ENCODE measurements around the gene FBN2.
"Not testable (repeated sequence)": the region's sequence is repeated elsewhere in the genome, so short reads cannot be mapped to it uniquely, and the experiment has no call there.

The FBN2 gene

GRCh38 chr5:128475693-128476092 lies 62.4 kb downstream of the FBN2 start:
- DNase-seq: no peak

- no peak for DNase-seq
Observed at GRCh38 chr5:128472919-128473318, 65.1 kb downstream of the FBN2 start.

GRCh38 chr5:128472036-128472435 lies 66.0 kb downstream of the FBN2 start:
- DNase-seq: no peak

- DNase-seq: no peak
Observed at GRCh38 chr5:128470663-128471062, 67.4 kb downstream of the FBN2 start.

DNA sequence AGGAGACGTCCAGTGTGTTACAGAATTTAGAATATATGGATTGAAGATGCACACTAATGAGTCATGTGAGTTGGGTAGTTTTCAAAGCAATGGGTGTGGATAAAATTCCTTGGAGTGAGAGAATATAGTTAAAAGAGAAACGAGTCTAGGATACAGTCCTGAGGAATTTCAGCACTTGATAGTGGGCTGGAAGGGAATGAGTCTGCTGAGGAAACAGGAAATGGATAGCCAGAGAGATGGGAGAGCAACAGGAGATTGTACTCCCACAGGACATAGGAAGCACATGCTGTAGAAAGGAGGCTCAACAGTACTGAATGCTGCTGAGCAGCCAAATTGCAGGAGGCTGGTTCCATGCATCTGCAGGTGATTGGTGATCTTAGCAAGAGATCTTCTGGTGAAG lies 68.1 kb downstream of the FBN2 start:
- no peak for DNase-seq

- DNase-seq: no peak
Observed at GRCh38 chr5:128466980-128467379, 71.1 kb downstream of the FBN2 start.

DNA sequence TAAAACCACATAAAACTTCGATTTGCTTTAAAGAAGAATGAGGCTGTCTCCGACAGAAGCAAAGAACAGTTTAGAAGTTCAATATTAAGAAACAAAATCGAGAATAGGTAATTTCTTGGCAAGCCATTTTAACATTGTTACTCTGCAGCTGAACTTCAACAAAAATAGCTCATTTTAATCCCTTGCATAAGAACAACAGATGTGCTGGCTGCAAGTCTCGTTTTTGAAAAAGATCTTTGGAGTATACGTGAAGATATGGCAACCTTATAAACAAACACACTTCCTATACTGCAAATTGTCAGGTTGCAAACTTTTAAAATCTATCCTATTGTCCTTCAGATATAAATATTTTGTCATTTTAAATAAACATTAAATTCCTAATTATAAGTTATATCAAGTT lies 71.5 kb downstream of the FBN2 start:
- DNase-seq: no peak

DNA sequence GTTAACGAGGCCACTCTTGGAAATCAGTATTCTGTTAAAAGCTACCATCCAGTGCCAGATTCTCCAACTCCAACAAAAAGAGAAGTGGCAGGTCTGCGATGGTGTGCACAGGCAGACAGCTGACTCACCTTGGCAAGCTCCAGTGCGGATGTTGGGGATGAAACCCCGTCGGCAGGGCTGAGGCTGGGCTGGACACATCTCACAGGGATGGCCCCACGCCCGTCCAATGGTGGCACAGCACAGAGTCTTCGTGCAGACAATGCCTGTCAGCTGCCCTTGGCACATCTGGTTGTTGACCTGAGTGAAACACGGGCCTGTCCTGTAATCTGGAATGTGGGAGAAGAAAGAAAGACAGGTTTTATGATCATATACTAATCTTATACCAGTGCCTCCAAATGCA lies 73.4 kb downstream of the FBN2 start:
- DNase-seq: no peak

DNA sequence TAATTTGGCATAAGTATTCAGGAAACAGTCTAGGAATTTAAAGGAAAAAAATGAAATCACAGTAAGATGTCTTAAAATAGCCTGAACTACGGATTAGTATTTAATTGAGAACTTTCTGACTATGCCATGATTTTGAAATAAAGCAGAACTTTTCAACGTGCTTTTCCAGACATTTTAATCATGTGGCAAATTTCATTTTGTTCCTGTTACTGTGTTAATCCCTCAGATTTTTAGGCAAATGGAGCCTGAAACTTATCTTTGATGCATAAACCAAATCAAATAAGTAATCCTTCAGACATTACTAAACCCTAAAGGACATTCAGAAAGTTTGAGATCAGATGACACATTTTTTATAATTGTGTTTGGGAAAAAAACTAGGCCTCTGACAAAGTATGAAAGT lies 75.7 kb downstream of the FBN2 start:
- no peak for DNase-seq

- DNase-seq: not testable (repeated sequence)
Observed at GRCh38 chr5:128457147-128457915, 80.7 kb downstream of the FBN2 start.

- DNase-seq: no peak
Observed at GRCh38 chr5:128455841-128456361, 82.1 kb downstream of the FBN2 start.

DNA sequence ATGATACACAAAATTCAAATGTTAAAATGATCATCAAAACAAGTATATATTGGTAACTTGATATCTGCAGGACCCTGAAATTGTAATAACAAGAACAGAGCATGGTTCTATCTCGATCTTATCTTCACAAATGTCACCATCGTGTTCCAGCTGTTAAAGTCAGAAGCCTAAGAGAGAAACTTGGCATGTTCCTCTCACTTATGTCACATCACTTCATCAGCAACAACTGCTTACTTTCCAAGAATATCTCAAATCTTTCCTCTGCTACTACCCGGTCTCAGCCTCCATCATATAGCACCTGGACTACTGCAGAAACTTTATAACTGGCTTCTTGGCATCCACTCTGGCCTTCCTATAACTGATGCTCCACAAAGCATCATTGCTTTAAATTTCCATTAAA lies 84.9 kb downstream of the FBN2 start:
- DNase-seq: no peak

GRCh38 chr5:128447224-128447623 lies 90.8 kb downstream of the FBN2 start:
- DNase-seq: not testable (repeated sequence)

DNA sequence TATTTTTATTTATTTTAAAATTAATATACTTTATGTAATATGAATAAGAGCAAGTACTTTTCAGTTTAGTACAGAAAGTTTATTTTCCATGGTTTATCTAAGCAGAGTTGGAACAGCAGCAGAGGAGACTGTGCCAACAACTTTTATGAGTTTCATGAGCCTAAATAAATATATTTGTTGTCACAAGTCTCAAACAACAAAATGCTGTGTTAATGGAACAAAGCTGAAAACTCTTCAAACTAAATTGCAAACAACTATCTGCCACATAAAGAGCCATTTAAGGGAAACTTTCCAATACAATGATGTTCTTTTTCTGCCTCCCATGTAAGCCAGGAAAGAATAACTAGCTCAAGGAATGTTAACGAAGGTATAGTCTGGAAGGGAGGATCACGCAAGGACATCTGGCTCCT lies 96.1 kb downstream of the FBN2 start:
- no peak for DNase-seq

- no peak for DNase-seq
Observed at GRCh38 chr5:128441165-128441564, 96.9 kb downstream of the FBN2 start.

GRCh38 chr5:128436749-128437188 lies 101.3 kb downstream of the FBN2 start:
- no peak for DNase-seq

- no peak for DNase-seq
Observed at GRCh38 chr5:128435861-128436260, 102.2 kb downstream of the FBN2 start.

GRCh38 chr5:128434993-128435392 lies 103.1 kb downstream of the FBN2 start:
- DNase-seq: no peak

DNA sequence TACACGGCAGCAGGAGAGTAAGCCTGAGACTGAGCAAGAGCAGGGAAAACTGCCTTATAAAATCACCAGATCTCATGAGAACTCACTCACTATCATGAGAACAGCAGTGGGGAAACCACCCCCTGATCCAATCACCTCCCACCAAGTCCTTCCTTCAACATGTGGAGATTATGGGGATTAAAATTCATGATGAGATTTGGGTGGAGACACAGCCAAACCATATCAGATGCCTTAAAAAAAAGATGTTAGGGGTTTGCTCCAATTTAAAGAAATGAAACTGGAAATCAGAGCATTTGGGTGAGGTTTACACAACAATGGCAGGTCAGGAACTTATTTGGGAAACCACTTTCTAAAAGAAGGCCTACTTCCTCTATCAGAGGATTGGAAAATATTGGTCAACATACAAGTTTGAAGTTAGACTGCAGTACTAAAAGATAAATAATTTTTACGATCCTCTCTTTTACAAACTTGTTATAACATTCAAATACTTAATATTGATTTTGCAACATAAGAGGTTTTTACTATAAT lies 105.1 kb downstream of the FBN2 start:
- DNase-seq: no peak

GRCh38 chr5:128427921-128428320 lies 110.1 kb downstream of the FBN2 start:
- DNase-seq: no peak

DNA sequence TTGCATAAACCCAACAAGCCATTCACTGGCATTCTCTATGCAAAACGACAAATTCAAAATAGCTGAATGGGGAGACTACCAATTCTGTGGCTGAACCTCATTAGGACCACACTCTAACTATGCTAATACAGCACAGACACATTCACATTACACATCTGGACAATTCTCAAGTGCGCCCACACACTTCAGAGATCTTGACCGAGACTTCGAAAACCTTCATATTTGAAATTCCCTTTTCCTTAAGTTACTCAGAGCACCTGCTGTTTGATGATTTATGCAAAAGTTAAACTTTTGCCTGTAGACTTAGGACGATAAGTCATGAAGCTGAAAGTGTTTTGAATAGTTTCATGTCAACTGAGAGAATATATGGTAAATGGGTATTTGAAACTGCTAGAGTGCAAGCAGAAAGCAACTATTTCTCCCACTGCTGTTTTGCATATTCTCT lies 111.9 kb downstream of the FBN2 start:
- DNase-seq: no peak

- no peak for DNase-seq
Observed at GRCh38 chr5:128424646-128425045, 113.4 kb downstream of the FBN2 start.

DNA sequence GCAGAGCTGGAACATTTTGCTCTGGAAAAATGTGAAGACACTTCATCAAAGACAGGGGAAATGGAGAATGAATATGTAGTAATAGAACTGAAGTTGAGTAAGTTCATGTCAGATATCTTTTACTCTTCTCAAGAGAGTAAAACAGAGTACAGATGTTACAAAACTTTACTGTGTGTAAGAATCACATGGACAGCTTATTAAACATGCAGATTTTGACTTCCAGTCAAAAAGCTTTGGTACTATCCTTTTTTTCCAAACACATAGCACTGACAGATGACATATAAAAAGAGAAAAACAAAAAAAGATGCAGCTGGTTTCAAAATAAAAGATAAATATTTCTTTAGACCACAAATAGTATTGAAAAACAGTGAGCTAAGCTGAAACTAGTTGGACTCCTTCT lies 115.4 kb downstream of the FBN2 start:
- no peak for DNase-seq

DNA sequence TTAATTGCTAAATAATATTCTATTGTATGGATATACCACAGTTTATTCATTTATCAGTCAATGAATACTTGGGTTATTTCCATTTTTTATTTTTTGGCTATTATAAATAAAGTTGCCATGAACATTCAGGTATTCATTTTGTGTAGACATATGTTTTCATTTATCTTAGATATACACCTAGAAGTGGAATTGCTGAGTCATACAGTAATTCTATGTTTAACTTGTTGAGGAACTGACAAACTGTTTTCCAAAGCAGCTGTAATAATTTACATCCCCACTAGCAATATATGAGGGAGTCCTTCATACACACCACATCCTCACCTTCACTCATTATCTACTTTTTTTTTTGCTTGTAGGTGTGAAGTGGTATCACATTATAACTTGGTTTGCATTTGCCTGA lies 123.6 kb downstream of the FBN2 start:
- no peak for DNase-seq

DNA sequence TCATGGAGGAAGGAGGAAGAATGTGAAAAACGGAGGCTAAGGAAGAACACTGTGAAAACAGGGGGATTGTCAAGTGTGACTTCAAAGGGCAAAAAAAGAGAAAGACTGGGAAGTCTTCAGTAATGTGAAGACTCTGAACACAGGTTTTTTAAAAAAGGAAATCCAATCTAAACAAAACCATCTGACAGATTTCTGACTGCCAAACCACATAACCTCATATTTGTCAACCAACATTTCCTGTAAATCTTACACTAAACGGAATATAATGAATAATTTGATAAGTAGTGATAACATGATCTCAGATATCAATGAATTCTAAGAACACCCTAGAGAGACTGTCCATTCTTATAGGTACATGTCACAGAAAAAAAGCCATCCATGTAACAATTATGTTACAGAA lies 124.7 kb downstream of the FBN2 start:
- no peak for DNase-seq

All from activated CD4-positive, alpha-beta T cell treated with anti-CD3 and anti-CD28 coated beads, Interleukin-2, amount 50 U/mL, for 1 hour (primary cell).